Aorta (tissue), 5 donors: ENCODE data around the gene FAM47A. TPM values are rescaled to one million over a fixed set of nuclear protein-coding genes. Genes with fewer than 3 reads are reported as not detected.

ENCODE experiments used
- ATAC-seq: fragments of 200-7000 bp; cut with Tn5 transposase; one replicate; pipeline ENCODE4 v1.9.1; 2022; ENCODE audit warnings: moderate library complexity; ENCODE audit not compliant: low FRiP score
- DNase-seq, 2 donors: peaks; one replicate each; pipeline ENCODE4 v3.0.0-alpha.2; 2020
- H3K27ac ChIP-seq, 2 donors: one replicate each; pipeline ENCODE4 v1.5.1; 2013; ENCODE audit warnings: low read length in 2 of 2, mild to moderate bottlenecking in 2 of 2, moderate library complexity in 2 of 2, control low read depth in 1 of 2, inconsistent platforms in 1 of 2, low read depth in 1 of 2
- H3K27me3 ChIP-seq, 2 donors: one replicate each; pipeline ENCODE4 v1.6.1; 2013; ENCODE audit warnings: control low read depth in 1 of 2, low read length in 1 of 2, mild to moderate bottlenecking in 1 of 2, moderate library complexity in 1 of 2; ENCODE audit not compliant: insufficient read depth in 2 of 2, control insufficient read depth in 1 of 2
- H3K36me3 ChIP-seq, 2 donors: one replicate each; pipeline ENCODE4 v1.6.1; 2013; ENCODE audit warnings: control low read depth in 1 of 2, low read length in 1 of 2, mild to moderate bottlenecking in 1 of 2; ENCODE audit not compliant: insufficient read depth in 2 of 2, control insufficient read depth in 1 of 2
- H3K4me1 ChIP-seq, 2 donors: one replicate each; pipeline ENCODE4 v1.6.1; 2013; ENCODE audit warnings: low read length in 2 of 2, control low read depth in 1 of 2, mild to moderate bottlenecking in 1 of 2, moderate library complexity in 1 of 2; ENCODE audit not compliant: insufficient read depth in 2 of 2, control insufficient read depth in 1 of 2
- H3K4me3 ChIP-seq, 2 donors: one replicate each; pipeline ENCODE4 v1.5.1; 2013; ENCODE audit warnings: low read length in 2 of 2, control low read depth in 1 of 2, mild to moderate bottlenecking in 1 of 2
- H3K9me3 ChIP-seq: one replicate; pipeline ENCODE4 v1.6.1; 2013; ENCODE audit warnings: mild to moderate bottlenecking, low read length; ENCODE audit not compliant: control insufficient read depth
- WGBS, 2 donors: extraction: QIAGEN DNeasy Blood & Tissue Kit; methylation state at CpG; one replicate each; pipeline ENCODE4 v1.1.7; 2013; 5-methylcytosine and 5-hydroxymethylcytosine counted together
- intact Hi-C, 2 donors: fragments of 100-400 bp; cut with DNase I; formaldehyde crosslinking; loops; one replicate each; pipeline versions ENCODE4 v1.14.2 to v1.15.0; 2022
- long read RNA-seq, 2 donors: library from polyadenylated mRNA; unstranded; transcript quantifications; one replicate each; pipeline ENCODE4 v2.0.0, GENCODE V29; 2020 to 2021
- polyA plus RNA-seq, 2 donors: library from polyadenylated mRNA; stranded (reverse); fragments of 200-250 nt; gene quantifications; one replicate each; pipeline ENCODE4 v1.2.3, GENCODE V29; 2013
- total RNA-seq, 2 donors: library from RNA; stranded (reverse); fragmentation: NEBNext Ultra II Directional; extraction: Animal tissue kit (Norgen Biotek cat#: 25700); gene quantifications; one replicate each; pipeline ENCODE4 v1.2.1, GENCODE V29; 2021
- donor health status: healthy with polysubstance abuse.
- donor health status: Bipolar disorder and iron deficiency.
- donor health status: DM: no; HTN: no; CAD: no.
- donor health status: DM: no; HTN: no; CAD: no.
- donor health status: DM: yes; HTN: yes; CAD: no.

Gene FAM47A
- total RNA-seq (not detected), polyA plus RNA-seq (not detected)
- long read RNA-seq, donor 1 = 0 reads
- long read RNA-seq, donor 2 = 0 reads

- Histone ChIP-seq H3K27me3 (no peaks in the 10 kb centered on the region), H3K4me1 (no peaks in the 10 kb centered on the region), H3K9me3 (no peaks in the 10 kb centered on the region), H3K4me3 (no peak within 1 kb of the TSS), H3K27ac (no peak within 1 kb of the TSS), H3K36me3 (no peaks in the 10 kb centered on the region)
- ATAC-seq (no peak), DNase-seq (peak in 1 of 2 donors; percentile 57)
- intact Hi-C loops = no loop called here
- 78 to 93% methylated on average over 25 of the region's 25 CpGs for WGBS, 2 donors
Measured at GRCh38 chrX:34132028-34132427, at the start of gene FAM47A. Gene FAM47A (minus strand): TSS chrX:34132314. CDS start chrX:34132278, 36 bp downstream.

- Histone ChIP-seq H3K4me1 (no peaks in the 10 kb centered on the region), H3K9me3 (no peaks in the 10 kb centered on the region), H3K4me3 (no peak overlapping the region), H3K36me3 (no peaks in the 10 kb centered on the region), H3K27me3 (no peaks in the 10 kb centered on the region), H3K27ac (no peak overlapping the region)
- intact Hi-C loops = no loop called here
- WGBS, 2 donors = 72 to 89% methylated on average over 9 of the region's 9 CpGs
- ATAC-seq (no peak), DNase-seq (peak in 1 of 2 donors; percentile 50)
Measured at GRCh38 chrX:34147345-34147744, 15.2 kb upstream of the FAM47A start.

GRCh38 chrX:34146906-34147305 lies 14.8 kb upstream of the FAM47A start:
- no peak for ATAC-seq
- H3K36me3 ChIP-seq = no peaks in the 10 kb centered on the region

GRCh38 chrX:34144246-34144645 lies 12.1 kb upstream of the FAM47A start:
- Histone ChIP-seq H3K27me3 (no peaks in the 10 kb centered on the region), H3K36me3 (no peaks in the 10 kb centered on the region), H3K9me3 (no peaks in the 10 kb centered on the region), H3K4me1 (no peaks in the 10 kb centered on the region), H3K27ac (no peak overlapping the region), H3K4me3 (no peak overlapping the region)
- intact Hi-C loops = no loop called here
- 50 to 52% methylated on average over 2 of the region's 2 CpGs for WGBS, 2 donors
- DNase-seq = no peak
- ATAC-seq = no peak

More at GRCh38 chrX:34146906-34147305, 14.8 kb upstream of the FAM47A start:
- no peak overlapping the region for H3K27ac ChIP-seq
- WGBS, 2 donors = 85 to 96% methylated on average over 30 of the region's 30 CpGs
- intact Hi-C loops = no loop called here
- H3K4me1 ChIP-seq = no peaks in the 10 kb centered on the region
- no peaks in the 10 kb centered on the region for H3K9me3 ChIP-seq
- no peaks in the 10 kb centered on the region for H3K27me3 ChIP-seq
- peak in 1 of 2 donors; percentile 63 for DNase-seq
- no peak overlapping the region for H3K4me3 ChIP-seq

- intact Hi-C loops = no loop called here
- 61 to 83% methylated on average over 1 of the region's 1 CpG for WGBS, 2 donors
- no peak overlapping the region for H3K4me3 ChIP-seq
- H3K27ac ChIP-seq = no peak overlapping the region
- DNase-seq (no peak), ATAC-seq (no peak)
- no peaks in the 10 kb centered on the region for H3K9me3 ChIP-seq
- no peaks in the 10 kb centered on the region for H3K27me3 ChIP-seq
- no peaks in the 10 kb centered on the region for H3K36me3 ChIP-seq
- H3K4me1 ChIP-seq = no peaks in the 10 kb centered on the region
Measured at GRCh38 chrX:34140816-34141215, 8.7 kb upstream of the FAM47A start.

- WGBS, 2 donors = 92 to 97% methylated on average over 41 of the region's 41 CpGs
- intact Hi-C loops = no loop called here
- H3K27ac ChIP-seq = no peak overlapping the region
- no peak overlapping the region for H3K4me3 ChIP-seq
- DNase-seq (peak in 1 of 2 donors; percentile 63), ATAC-seq (no peak)
- no peaks in the 10 kb centered on the region for H3K4me1 ChIP-seq
- no peaks in the 10 kb centered on the region for H3K27me3 ChIP-seq
- no peaks in the 10 kb centered on the region for H3K36me3 ChIP-seq
- H3K9me3 ChIP-seq = no peaks in the 10 kb centered on the region
Measured at GRCh38 chrX:34130980-34131744, 952 bp downstream of the FAM47A start.

GRCh38 chrX:34130501-34130900 lies 1.6 kb downstream of the FAM47A start:
- no peak for DNase-seq
- WGBS, 2 donors = 89 to 94% methylated on average over 29 of the region's 29 CpGs

GRCh38 chrX:34126011-34126410 lies 6.1 kb downstream of the FAM47A start:
- Histone ChIP-seq H3K4me3 (no peak overlapping the region), H3K27ac (no peak overlapping the region), H3K9me3 (no peaks in the 10 kb centered on the region), H3K4me1 (no peaks in the 10 kb centered on the region), H3K36me3 (no peaks in the 10 kb centered on the region), H3K27me3 (no peaks in the 10 kb centered on the region)
- DNase-seq = no peak
- no peak for ATAC-seq
- intact Hi-C loops = no loop called here
- 77 to 90% methylated on average over 5 of the region's 5 CpGs for WGBS, 2 donors

More at GRCh38 chrX:34130501-34130900, 1.6 kb downstream of the FAM47A start:
- intact Hi-C loops = no loop called here
- ATAC-seq = no peak
- H3K27me3 ChIP-seq = no peaks in the 10 kb centered on the region
- no peaks in the 10 kb centered on the region for H3K36me3 ChIP-seq
- H3K9me3 ChIP-seq = no peaks in the 10 kb centered on the region
- H3K4me3 ChIP-seq = no peak overlapping the region
- H3K27ac ChIP-seq = no peak overlapping the region
- no peaks in the 10 kb centered on the region for H3K4me1 ChIP-seq

- no peak for DNase-seq
- Histone ChIP-seq H3K4me1 (no peaks in the 10 kb centered on the region), H3K27me3 (no peaks in the 10 kb centered on the region), H3K9me3 (no peaks in the 10 kb centered on the region), H3K4me3 (no peak overlapping the region), H3K27ac (no peak overlapping the region), H3K36me3 (no peaks in the 10 kb centered on the region)
- no peak for ATAC-seq
- 45 to 46% methylated on average over 2 of the region's 2 CpGs for WGBS, 2 donors
- intact Hi-C loops = no loop called here
Measured at GRCh38 chrX:34119122-34119521, 13.0 kb downstream of the FAM47A start.
